D721Med (cell line): ENCODE measurements around the gene MAP3K20.

Experiments
- DNase-seq: peaks from one replicate; pipeline ENCODE4 v3.0.0; 2011; ENCODE audit warnings: low spot score; ENCODE audit not compliant: insufficient read length
- FAIRE-seq: peaks from 2 replicates; lab custom pipeline; 2011; peaks lifted over from hg19 to GRCh38; lab: Jason Lieb, UNC
- CTCF ChIP-seq: IDR thresholded peaks from 2 replicates; pipeline ENCODE4 v1.5.1; 2012; ENCODE audit warnings: mild to moderate bottlenecking, control low read depth; ENCODE audit not compliant: insufficient read depth; ENCODE audit errors: missing control alignments

Gene MAP3K20

DNA sequence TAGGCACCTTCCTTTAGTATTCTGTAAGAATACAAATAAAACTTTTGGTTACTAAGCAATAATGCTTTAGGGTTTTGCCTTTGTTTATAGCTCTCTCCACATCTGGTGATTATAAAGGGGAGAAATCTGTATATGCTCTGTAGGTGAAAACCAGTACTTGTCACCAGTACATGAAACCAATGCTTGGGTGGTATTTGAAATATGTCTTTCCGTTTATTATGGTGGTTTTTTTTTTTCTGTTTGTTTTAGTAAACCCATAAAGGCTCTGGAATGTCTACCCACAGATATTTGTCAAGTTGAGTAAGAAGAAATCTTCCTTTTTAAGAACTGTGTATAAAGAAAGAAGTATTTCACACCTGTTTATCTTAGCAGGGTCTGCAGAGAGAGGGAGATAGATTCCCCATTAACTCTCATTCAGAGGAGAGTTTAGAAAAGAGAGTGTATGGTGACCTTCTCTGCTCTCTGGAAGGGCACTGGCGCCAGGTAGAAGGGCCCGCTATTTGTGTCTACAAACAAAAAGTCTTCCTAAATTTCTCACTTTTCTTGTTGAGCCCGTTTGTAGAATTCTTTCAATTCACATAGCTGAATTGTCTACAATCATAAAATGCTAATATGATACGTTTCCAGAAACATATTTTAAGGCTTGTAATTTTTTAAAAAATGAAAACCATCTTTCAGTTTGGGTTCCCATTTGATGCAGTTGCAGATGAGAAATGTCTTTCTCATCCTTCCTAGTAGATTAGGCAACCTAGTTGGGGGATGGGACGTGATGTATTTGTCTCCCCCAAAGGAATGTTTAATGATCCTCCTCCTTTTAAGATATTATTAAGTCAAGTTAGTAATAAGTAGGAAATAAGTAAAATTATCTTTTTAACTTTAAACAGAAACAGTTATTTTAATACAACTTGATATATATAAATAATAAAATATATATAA is 33.9 kb downstream of the MAP3K20 start:
- FAIRE-seq, result no peak
- no peak for DNase-seq
- TF ChIP-seq CTCF, result no peak

GRCh38 chr2:173117678-173118077 is 42.0 kb downstream of the MAP3K20 start:
- FAIRE-seq (no peak), DNase-seq (no peak)
- no peak for TF ChIP-seq CTCF

DNA sequence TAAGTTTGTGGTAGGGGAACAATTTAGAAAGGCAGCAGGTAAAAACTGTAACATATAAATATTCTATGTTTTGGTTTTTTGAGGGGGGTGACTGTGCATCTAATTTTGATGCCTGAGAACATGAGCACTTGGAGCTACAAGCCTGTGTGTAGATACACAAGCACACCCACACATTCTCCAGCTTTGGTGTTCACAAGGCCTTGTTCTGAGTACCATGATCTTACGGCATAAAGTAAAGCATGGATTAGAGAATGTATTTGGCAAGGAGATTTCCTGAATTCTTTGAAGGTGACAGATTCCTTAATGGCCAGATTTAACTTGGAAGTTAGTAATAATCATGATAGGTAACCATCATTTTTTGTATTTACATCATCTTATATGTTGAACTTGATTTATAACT is 42.7 kb downstream of the MAP3K20 start:
- no peak for DNase-seq
- no peak for TF ChIP-seq CTCF
- no peak for FAIRE-seq

- no peak for FAIRE-seq
Measured at GRCh38 chr2:173119069-173119807, 43.6 kb downstream of the MAP3K20 start.

GRCh38 chr2:173119944-173120343 is 44.3 kb downstream of the MAP3K20 start:
- no peak for TF ChIP-seq CTCF
- DNase-seq, result no peak
- FAIRE-seq, result no peak

More at GRCh38 chr2:173119069-173119807, 43.6 kb downstream of the MAP3K20 start:
- no peak for DNase-seq
- no peak for TF ChIP-seq CTCF

GRCh38 chr2:173122936-173123335 is 47.3 kb downstream of the MAP3K20 start:
- TF ChIP-seq CTCF, result no peak
- DNase-seq, result no peak
- no peak for FAIRE-seq
